GM23338 (cell line): Measurements from ENCODE around the gene VSIG10.

Source experiments
- CREB1 ChIP-seq: fragments of 250-450 bp; sonication (Bioruptor Pico); IDR thresholded peaks from 2 replicates; pipeline ENCODE4 v1.5.0; 2020; ENCODE audit warnings: low read depth, mild to moderate bottlenecking, moderate library complexity
- EZH2 ChIP-seq: fragments of 200-600 bp; sonication (generic); IDR thresholded peaks from one replicate; pipeline ENCODE4 v1.8.0; 2017; ENCODE audit warnings: antibody characterized with exemption, mild to moderate bottlenecking, low read depth; ENCODE audit not compliant: unreplicated experiment
- EZH2phosphoT487 ChIP-seq: fragments of 200-600 bp; sonication (generic); IDR thresholded peaks from one replicate; pipeline ENCODE4 v1.8.1; 2018; ENCODE audit warnings: antibody characterized with exemption; ENCODE audit not compliant: unreplicated experiment
- JUNB ChIP-seq: IDR thresholded peaks from one replicate; pipeline ENCODE4 v1.6.1; 2016; ENCODE audit warnings: antibody characterized with exemption; ENCODE audit not compliant: unreplicated experiment
- NANOG ChIP-seq: IDR thresholded peaks from 2 replicates; pipeline ENCODE4 v1.6.1; 2016; ENCODE audit warnings: antibody characterized with exemption, borderline replicate concordance
- POLR2AphosphoS5 ChIP-seq: IDR thresholded peaks from 2 replicates; pipeline ENCODE4 v1.6.1; 2016; ENCODE audit warnings: antibody characterized with exemption, low read depth
- REST ChIP-seq: IDR thresholded peaks from one replicate; pipeline ENCODE4 v1.6.1; 2018; ENCODE audit warnings: antibody characterized with exemption; ENCODE audit not compliant: unreplicated experiment
- ZNF114 ChIP-seq: fragments of 250-450 bp; sonication (Bioruptor Pico); IDR thresholded peaks from 2 replicates; pipeline ENCODE4 v1.5.0; 2020; ENCODE audit warnings: mild to moderate bottlenecking, moderate library complexity
- TF ChIP-seq, protein P1 (sequence below), 2 experiments: fragments of 200-600 bp in 1 of 2; sonication (generic) in 1 of 2; conservative IDR thresholded peaks; 2 replicates each; pipeline versions ENCODE4 v1.5.1 to v1.6.1; 2016 to 2017; ENCODE audit warnings: antibody characterized with exemption in 2 of 2, low read depth in 2 of 2, mild to moderate bottlenecking in 2 of 2, moderate library complexity in 1 of 2

- TF ChIP-seq, protein P1, sequence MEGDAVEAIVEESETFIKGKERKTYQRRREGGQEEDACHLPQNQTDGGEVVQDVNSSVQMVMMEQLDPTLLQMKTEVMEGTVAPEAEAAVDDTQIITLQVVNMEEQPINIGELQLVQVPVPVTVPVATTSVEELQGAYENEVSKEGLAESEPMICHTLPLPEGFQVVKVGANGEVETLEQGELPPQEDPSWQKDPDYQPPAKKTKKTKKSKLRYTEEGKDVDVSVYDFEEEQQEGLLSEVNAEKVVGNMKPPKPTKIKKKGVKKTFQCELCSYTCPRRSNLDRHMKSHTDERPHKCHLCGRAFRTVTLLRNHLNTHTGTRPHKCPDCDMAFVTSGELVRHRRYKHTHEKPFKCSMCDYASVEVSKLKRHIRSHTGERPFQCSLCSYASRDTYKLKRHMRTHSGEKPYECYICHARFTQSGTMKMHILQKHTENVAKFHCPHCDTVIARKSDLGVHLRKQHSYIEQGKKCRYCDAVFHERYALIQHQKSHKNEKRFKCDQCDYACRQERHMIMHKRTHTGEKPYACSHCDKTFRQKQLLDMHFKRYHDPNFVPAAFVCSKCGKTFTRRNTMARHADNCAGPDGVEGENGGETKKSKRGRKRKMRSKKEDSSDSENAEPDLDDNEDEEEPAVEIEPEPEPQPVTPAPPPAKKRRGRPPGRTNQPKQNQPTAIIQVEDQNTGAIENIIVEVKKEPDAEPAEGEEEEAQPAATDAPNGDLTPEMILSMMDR (conservative IDR thresholded peaks at IDR 0.05; ENCODE audit: low read depth in 2 of 2), result peak; percentile 39 to 74
- no peak for TF ChIP-seq REST
- no peak for TF ChIP-seq CREB1 (CRISPR knock-in tag)
- no peak for TF ChIP-seq POLR2AphosphoS5
- TF ChIP-seq NANOG, result peak; percentile 92
- TF ChIP-seq EZH2, result no peak
- no peak for TF ChIP-seq ZNF114
- no peak for TF ChIP-seq JUNB
- TF ChIP-seq EZH2phosphoT487, result no peak
Observed at GRCh38 chr12:118120579-118121363, 17.0 kb upstream of the VSIG10 start.
